HG03442 (cell line): ENCODE data around the gene TSPAN14.
"Not testable (repeated sequence)": the region's sequence is repeated elsewhere in the genome, so short reads cannot be mapped to it uniquely, and the experiment has no call there.

Source experiments
- ATAC-seq: cut with Tn5 transposase; IDR thresholded peaks from one replicate; pipeline ENCODE4 v1.9.1; 2021; ENCODE audit warnings: mild to moderate bottlenecking, moderate library complexity; ENCODE audit not compliant: unreplicated experiment

The TSPAN14 gene

GRCh38 chr10:80539421-80540031, 85.4 kb downstream of the TSPAN14 start:
- ATAC-seq, result peak; percentile 29

GRCh38 chr10:80540136-80540535, 86.0 kb downstream of the TSPAN14 start:
- no peak for ATAC-seq

- ATAC-seq, result no peak
Measured at GRCh38 chr10:80540618-80540980, 86.5 kb downstream of the TSPAN14 start.

GRCh38 chr10:80540981-80541750, 87.1 kb downstream of the TSPAN14 start:
- ATAC-seq, result peak; percentile 77

GRCh38 chr10:80542053-80542452, 87.9 kb downstream of the TSPAN14 start:
- ATAC-seq, result no peak

GRCh38 chr10:80542652-80543318, 88.7 kb downstream of the TSPAN14 start:
- no peak for ATAC-seq

GRCh38 chr10:80543319-80543672, 89.2 kb downstream of the TSPAN14 start:
- ATAC-seq, result not testable (repeated sequence)

GRCh38 chr10:80544316-80544953, 90.3 kb downstream of the TSPAN14 start:
- no peak for ATAC-seq

- no peak for ATAC-seq
Measured at GRCh38 chr10:80545258-80545881, 91.3 kb downstream of the TSPAN14 start.

GRCh38 chr10:80552151-80552646, 98.1 kb downstream of the TSPAN14 start:
- no peak for ATAC-seq

GRCh38 chr10:80553436-80553835, 99.3 kb downstream of the TSPAN14 start:
- no peak for ATAC-seq

- ATAC-seq, result no peak
Measured at GRCh38 chr10:80554050-80554449, 99.9 kb downstream of the TSPAN14 start.

- no peak for ATAC-seq
Measured at GRCh38 chr10:80555415-80555814, 101.3 kb downstream of the TSPAN14 start.

GRCh38 chr10:80561950-80562349, 107.8 kb downstream of the TSPAN14 start:
- ATAC-seq, result no peak

GRCh38 chr10:80567292-80567691, 113.2 kb downstream of the TSPAN14 start:
- ATAC-seq, result no peak

GRCh38 chr10:80569131-80569895, 115.2 kb downstream of the TSPAN14 start:
- no peak for ATAC-seq

GRCh38 chr10:80571352-80571751, 117.2 kb downstream of the TSPAN14 start:
- ATAC-seq, result no peak

- no peak for ATAC-seq
Measured at GRCh38 chr10:80579181-80579763, 125.2 kb downstream of the TSPAN14 start.

- no peak for ATAC-seq
Measured at GRCh38 chr10:80579849-80580637, 125.9 kb downstream of the TSPAN14 start.
